Pancreas (tissue), 10 donors: ENCODE data around the gene WWTR1. TPM values are rescaled to one million over a fixed set of nuclear protein-coding genes. Genes with fewer than 3 reads are reported as not detected.

Experiments used
- ATAC-seq, 4 donors: fragments of 200-7000 bp; cut with Tn5 transposase; one replicate each; pipeline versions ENCODE4 v1.8.0 to v1.9.1; 2020; ENCODE audit warnings: mild to moderate bottlenecking in 4 of 4, moderate library complexity in 4 of 4
- DNase-seq, 6 donors: peaks; one replicate each; pipeline ENCODE4 v3.0.0-alpha.2; 2020
- FAIRE-seq: peaks from 2 replicates; lab custom pipeline; 2012; peaks lifted over from hg19 to GRCh38; lab: Jason Lieb, UNC
- H3K27ac ChIP-seq, 4 donors: fragments of 200-600 bp; sonication (generic); 1 replicate in 3 of 4; 2 replicates in 1 of 4; pipeline versions ENCODE4 v1.5.0 to v1.8.0; 2020
- H3K27me3 ChIP-seq, 4 donors: fragments of 200-600 bp; one replicate each; pipeline ENCODE4 v1.8.0; 2021
- H3K36me3 ChIP-seq, 3 donors: fragments of 200-600 bp; sonication (generic) in 1 of 3; one replicate each; pipeline versions ENCODE4 v1.5.0 to v1.8.0; 2020 to 2021
- H3K4me1 ChIP-seq, 3 donors: fragments of 200-600 bp; one replicate each; pipeline ENCODE4 v1.8.0; 2021
- H3K4me3 ChIP-seq, 4 donors: fragments of 200-600 bp; sonication (generic) in 2 of 4; one replicate each; pipeline versions ENCODE4 v1.5.0 to v1.8.0; 2020 to 2021
- H3K9me3 ChIP-seq, 4 donors: fragments of 200-600 bp; one replicate each; pipeline ENCODE4 v1.8.0; 2021
- WGBS, 2 donors: extraction: QIAGEN DNeasy Blood & Tissue Kit; methylation state at CpG; one replicate each; pipeline ENCODE4 v1.1.7; 2013; 5-methylcytosine and 5-hydroxymethylcytosine counted together
- intact Hi-C, 3 donors: fragments of 100-400 bp; cut with DNase I; formaldehyde crosslinking; loops; one replicate each; pipeline versions ENCODE4 v1.11.1 to v1.14.2; 2022
- polyA plus RNA-seq, 2 donors: library from polyadenylated mRNA; stranded (reverse); fragments of 200-250 nt; gene quantifications; one replicate each; pipeline ENCODE4 v1.2.3, GENCODE V29; 2013
- total RNA-seq, 6 donors: library from RNA; stranded (reverse); fragmentation: NEBNext Ultra II Directional in 4 of 6; extraction: Animal tissue kit (Norgen Biotek cat#: 25700) in 4 of 6; gene quantifications; one replicate each; pipeline versions ENCODE4 v1.2.1 to v1.2.4, GENCODE V29; 2021 to 2023
- TF ChIP-seq, protein P1 (sequence below), 4 donors: fragments of 200-600 bp; sonication (generic) in 3 of 4; IDR thresholded peaks; one replicate each; pipeline versions ENCODE4 v1.5.0 to v1.8.0; 2021; ENCODE audit warnings: antibody characterized with exemption in 4 of 4
- donor health status: healthy with polysubstance abuse.
- donor health status: DM: no; HTN: no; CAD: no; lungs with moderate emphysema.
- donor health status: DM: no; HTN: no; CAD: no.
- donor health status: control.
- donor health status: control.
- donor health status: Bipolar disorder and iron deficiency.
- donor health status: DM: yes; HTN: yes; CAD: no.
- donor health status: DM: no; HTN: no; CAD: no.
- donor health status: DM: no; HTN: no; CAD: no.
- donor health status: DM: yes; HTN: yes; CAD: no.

The WWTR1 gene
- total and polyA plus RNA-seq, 8 donors, result 18.9 to 47.0 (median 23.7) TPM

DNA sequence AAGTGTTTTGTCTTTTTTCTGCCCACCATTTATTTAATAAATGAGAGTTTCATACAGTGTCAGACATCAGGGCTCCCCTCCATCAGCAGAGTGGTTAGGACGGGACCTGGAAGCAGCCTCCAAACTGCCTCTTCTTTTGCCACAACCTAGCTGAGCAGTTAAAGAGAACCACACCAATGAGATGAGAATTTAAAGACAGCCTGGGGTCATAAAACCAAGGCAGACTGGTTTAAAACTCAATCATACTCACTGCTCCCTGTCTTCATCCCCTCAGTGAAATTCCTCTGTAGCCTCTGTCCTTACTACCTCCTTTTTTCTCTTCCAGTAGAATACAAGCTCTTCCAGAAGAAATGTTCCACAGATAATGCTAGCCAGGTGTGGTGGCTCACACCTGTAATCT is 78.7 kb downstream of the WWTR1 start:
- H3K27me3 ChIP-seq, result no peaks in the 10 kb centered on the region
- TF ChIP-seq, protein P1, sequence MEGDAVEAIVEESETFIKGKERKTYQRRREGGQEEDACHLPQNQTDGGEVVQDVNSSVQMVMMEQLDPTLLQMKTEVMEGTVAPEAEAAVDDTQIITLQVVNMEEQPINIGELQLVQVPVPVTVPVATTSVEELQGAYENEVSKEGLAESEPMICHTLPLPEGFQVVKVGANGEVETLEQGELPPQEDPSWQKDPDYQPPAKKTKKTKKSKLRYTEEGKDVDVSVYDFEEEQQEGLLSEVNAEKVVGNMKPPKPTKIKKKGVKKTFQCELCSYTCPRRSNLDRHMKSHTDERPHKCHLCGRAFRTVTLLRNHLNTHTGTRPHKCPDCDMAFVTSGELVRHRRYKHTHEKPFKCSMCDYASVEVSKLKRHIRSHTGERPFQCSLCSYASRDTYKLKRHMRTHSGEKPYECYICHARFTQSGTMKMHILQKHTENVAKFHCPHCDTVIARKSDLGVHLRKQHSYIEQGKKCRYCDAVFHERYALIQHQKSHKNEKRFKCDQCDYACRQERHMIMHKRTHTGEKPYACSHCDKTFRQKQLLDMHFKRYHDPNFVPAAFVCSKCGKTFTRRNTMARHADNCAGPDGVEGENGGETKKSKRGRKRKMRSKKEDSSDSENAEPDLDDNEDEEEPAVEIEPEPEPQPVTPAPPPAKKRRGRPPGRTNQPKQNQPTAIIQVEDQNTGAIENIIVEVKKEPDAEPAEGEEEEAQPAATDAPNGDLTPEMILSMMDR (IDR thresholded peaks at IDR 0.05), result no peak
- no peak for ATAC-seq
- no peak for FAIRE-seq
- no peak overlapping the region for H3K4me3 ChIP-seq
- intact Hi-C loops, result no loop called here
- no peaks in the 10 kb centered on the region for H3K36me3 ChIP-seq
- H3K27ac ChIP-seq, result no peak overlapping the region
- WGBS, 2 donors, result 88 to 96% methylated on average over 1 of the region's 1 CpG
- peaks cover 0 to 13% (median 6%) of the 10 kb centered on the region in 3 donors for H3K4me1 ChIP-seq
- H3K9me3 ChIP-seq, result no peaks in the 10 kb centered on the region
- DNase-seq, result no peak

- FAIRE-seq (no peak), ATAC-seq (no peak), DNase-seq (no peak)
- TF ChIP-seq, protein P1 (IDR thresholded peaks at IDR 0.05), result no peak
- 89 to 91% methylated on average over 2 of the region's 2 CpGs for WGBS, 2 donors
- no peak overlapping the region for H3K4me3 ChIP-seq
- no peak overlapping the region for H3K27ac ChIP-seq
- H3K36me3 ChIP-seq, result no peaks in the 10 kb centered on the region
- no peaks in the 10 kb centered on the region for H3K9me3 ChIP-seq
- H3K27me3 ChIP-seq, result no peaks in the 10 kb centered on the region
- H3K4me1 ChIP-seq, result peaks cover 0 to 13% (median 6%) of the 10 kb centered on the region in 3 donors
- intact Hi-C loops, result no loop called here
Observed at GRCh38 chr3:149577801-149578200, 80.0 kb downstream of the WWTR1 start.

GRCh38 chr3:149575961-149576564 is 81.8 kb downstream of the WWTR1 start:
- intact Hi-C loops, result no loop called here
- DNase-seq, result no peak
- Histone ChIP-seq H3K4me3 (no peak overlapping the region), H3K36me3 (no peaks in the 10 kb centered on the region), H3K27me3 (no peaks in the 10 kb centered on the region), H3K27ac (peak overlapping the region in 2 of 4 donors; percentile 14 to 59), H3K9me3 (no peaks in the 10 kb centered on the region), H3K4me1 (peaks cover 0 to 8% (median 0%) of the 10 kb centered on the region in 3 donors)
- TF ChIP-seq, protein P1 (IDR thresholded peaks at IDR 0.05), result no peak
- peak in 3 of 4 donors; percentile 55 to 76 (median 74) for ATAC-seq
- no peak for FAIRE-seq
- WGBS, 2 donors, result 67 to 73% methylated on average over 5 of the region's 5 CpGs

DNA sequence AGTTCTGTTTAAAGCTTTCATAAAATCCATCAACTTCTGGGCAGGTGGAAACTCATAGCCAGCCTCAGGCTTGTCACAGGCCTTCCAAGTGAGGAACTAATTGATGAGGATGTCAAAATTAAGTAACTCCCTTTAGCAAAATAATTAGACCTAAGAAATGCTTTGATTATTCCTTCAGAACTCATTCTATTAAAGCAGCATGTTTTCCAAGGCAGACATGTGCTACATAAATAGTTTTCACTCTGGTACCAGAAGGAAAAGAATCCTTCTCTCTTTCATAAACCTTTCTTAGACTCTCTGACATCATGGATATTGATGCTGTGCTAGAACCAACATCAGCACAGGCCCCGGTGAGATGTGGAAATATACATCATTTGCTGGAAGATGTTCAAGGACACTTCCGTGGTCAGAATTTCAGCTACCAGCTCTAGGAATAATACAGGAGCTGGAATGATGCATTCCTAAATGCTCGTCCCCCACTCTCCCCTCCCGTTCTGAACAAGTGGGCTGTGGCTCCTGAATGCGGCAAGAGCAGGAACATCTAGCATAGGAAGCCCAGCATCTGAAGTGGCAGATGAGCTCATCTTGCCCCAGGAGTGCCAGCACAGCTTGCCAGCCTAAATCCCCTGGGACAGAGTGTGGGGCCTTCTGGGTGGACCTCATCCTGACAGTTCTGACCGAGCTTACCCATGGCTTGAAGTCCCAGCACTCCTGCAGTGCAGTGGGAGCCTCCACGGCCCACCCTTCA is 82.4 kb downstream of the WWTR1 start:
- Histone ChIP-seq H3K36me3 (no peaks in the 10 kb centered on the region), H3K4me3 (no peak overlapping the region), H3K27me3 (no peaks in the 10 kb centered on the region), H3K4me1 (peaks cover 0 to 5% (median 0%) of the 10 kb centered on the region in 3 donors), H3K9me3 (no peaks in the 10 kb centered on the region), H3K27ac (peak overlapping the region in 2 of 4 donors; percentile 14 to 59)
- DNase-seq (peak in 1 of 6 donors; percentile 22), ATAC-seq (peak in 3 of 4 donors; percentile 39 to 51 (median 49)), FAIRE-seq (no peak)
- 39 to 41% methylated on average over 7 of the region's 7 CpGs for WGBS, 2 donors
- intact Hi-C loops, result no loop called here
- TF ChIP-seq, protein P1 (IDR thresholded peaks at IDR 0.05), result no peak
